ENCODE measurements around the gene TUBA1C.

The TUBA1C gene

DNA sequence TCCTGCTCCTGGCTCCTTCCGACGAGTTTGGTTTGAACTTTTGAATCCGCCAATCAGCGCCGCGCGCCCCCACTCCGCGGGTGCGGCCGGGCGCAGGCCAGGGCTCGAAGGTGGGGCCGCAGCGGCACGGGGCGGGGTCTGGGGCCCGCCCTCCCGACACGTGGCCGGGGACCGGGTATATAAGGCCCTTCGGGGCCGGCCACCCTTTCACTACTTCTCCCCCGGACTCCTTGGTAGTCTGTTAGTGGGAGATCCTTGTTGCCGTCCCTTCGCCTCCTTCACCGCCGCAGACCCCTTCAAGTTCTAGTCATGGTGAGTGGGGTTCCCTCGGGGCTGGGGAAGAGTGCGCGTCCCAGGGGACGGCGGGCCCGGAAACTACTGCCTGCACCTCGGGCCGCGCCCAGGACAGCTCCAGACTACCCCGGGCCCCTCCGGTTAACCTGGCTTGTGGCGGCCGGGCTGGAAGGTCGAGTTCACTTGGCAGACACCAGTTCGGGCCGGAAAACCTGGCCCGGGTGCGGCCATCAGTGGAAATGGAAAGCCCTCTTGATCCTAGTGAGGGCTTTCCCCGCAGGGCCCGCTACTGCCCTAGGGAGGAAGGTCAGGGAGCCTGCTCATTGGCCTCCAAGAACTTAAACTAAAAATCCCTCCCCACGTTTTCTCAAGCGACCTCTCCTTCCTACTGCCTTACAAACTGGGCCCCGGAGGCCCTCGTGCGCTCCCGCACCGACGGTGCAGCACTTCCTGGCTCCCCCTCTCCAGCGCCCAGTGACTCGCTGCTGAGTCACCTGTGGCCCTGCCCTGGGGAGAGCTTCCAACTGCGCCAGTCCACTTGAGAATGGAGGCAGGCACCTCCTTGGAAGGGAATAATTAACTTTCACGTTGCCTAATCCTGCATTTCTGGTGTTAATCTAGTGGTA lies at the start of gene TUBA1C:
TSS of gene TUBA1C (plus strand) at position 210 of the 920 bp plus-strand sequence. CDS start at position 310, 100 bp downstream.
- H3K79me2 ChIP-seq (ENCODE audit: low read length): peaks cover 54% of the 10 kb centered on the region
- peak; percentile 93 for DNase-seq
- H3K4me1 ChIP-seq (ENCODE audit: low read length): peaks cover 14% of the 10 kb centered on the region
- peak within 1 kb of the TSS; percentile 82 for H3K4me2 ChIP-seq (ENCODE audit: low read depth, low read length)
- H3K9ac ChIP-seq (ENCODE audit: low read length): peak within 1 kb of the TSS; percentile 96
- peak within 1 kb of the TSS; percentile 99 for H3K4me3 ChIP-seq (ENCODE audit: low read length)
- TF ChIP-seq EZH2 (optimal IDR thresholded peaks at IDR 0.05; ENCODE audit: low read depth, low read length): no peak
- TF ChIP-seq, protein P1, sequence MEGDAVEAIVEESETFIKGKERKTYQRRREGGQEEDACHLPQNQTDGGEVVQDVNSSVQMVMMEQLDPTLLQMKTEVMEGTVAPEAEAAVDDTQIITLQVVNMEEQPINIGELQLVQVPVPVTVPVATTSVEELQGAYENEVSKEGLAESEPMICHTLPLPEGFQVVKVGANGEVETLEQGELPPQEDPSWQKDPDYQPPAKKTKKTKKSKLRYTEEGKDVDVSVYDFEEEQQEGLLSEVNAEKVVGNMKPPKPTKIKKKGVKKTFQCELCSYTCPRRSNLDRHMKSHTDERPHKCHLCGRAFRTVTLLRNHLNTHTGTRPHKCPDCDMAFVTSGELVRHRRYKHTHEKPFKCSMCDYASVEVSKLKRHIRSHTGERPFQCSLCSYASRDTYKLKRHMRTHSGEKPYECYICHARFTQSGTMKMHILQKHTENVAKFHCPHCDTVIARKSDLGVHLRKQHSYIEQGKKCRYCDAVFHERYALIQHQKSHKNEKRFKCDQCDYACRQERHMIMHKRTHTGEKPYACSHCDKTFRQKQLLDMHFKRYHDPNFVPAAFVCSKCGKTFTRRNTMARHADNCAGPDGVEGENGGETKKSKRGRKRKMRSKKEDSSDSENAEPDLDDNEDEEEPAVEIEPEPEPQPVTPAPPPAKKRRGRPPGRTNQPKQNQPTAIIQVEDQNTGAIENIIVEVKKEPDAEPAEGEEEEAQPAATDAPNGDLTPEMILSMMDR (IDR thresholded peaks at IDR 0.05; ENCODE audit: low read length): 0 out of 2 replicates have a peak, but pooled peaks have one; percentile 10
- H3K27me3 ChIP-seq (replicated peaks; ENCODE audit: insufficient read depth, low read length): no peaks in the 10 kb centered on the region
- H4K20me1 ChIP-seq (ENCODE audit: insufficient read depth, low read length): peaks cover 12% of the 10 kb centered on the region; the same call in 1 of the 2 replicates
- H2AFZ ChIP-seq (ENCODE audit: low read length): peak within 1 kb of the TSS; percentile 81
- no peaks in the 10 kb centered on the region for H3K9me2 ChIP-seq (replicated peaks; ENCODE audit: insufficient read depth, low read length)
- peaks cover 23% of the 10 kb centered on the region for H3F3A ChIP-seq (ENCODE audit: insufficient read depth, low read length)
- H3K27ac ChIP-seq (ENCODE audit: low read length): peak within 1 kb of the TSS; percentile 88
- no peaks in the 10 kb centered on the region for H3K9me3 ChIP-seq (replicated peaks; ENCODE audit: insufficient read depth, low read length)
- H3K36me3 ChIP-seq (replicated peaks; ENCODE audit: insufficient read depth, low read length): peaks cover 8% of the 10 kb centered on the region

- no peak for DNase-seq
- H3K9me3 ChIP-seq (replicated peaks; ENCODE audit: insufficient read depth, low read length): no peaks in the 10 kb centered on the region
- H3K4me3 ChIP-seq (ENCODE audit: low read length): no peak overlapping the region
- TF ChIP-seq EZH2 (optimal IDR thresholded peaks at IDR 0.05; ENCODE audit: low read depth, low read length): no peak
- TF ChIP-seq EZH2phosphoT487 (IDR thresholded peaks at IDR 0.05; ENCODE audit: low read length): no peak
- TF ChIP-seq, protein P1 (IDR thresholded peaks at IDR 0.05; ENCODE audit: low read length): no peak
- H3K9me2 ChIP-seq (replicated peaks; ENCODE audit: insufficient read depth, low read length): no peaks in the 10 kb centered on the region
- H3K4me2 ChIP-seq (ENCODE audit: low read depth, low read length): no peak overlapping the region
- H3K79me2 ChIP-seq (ENCODE audit: low read length): no peaks in the 10 kb centered on the region
- no peaks in the 10 kb centered on the region for H3K27me3 ChIP-seq (replicated peaks; ENCODE audit: insufficient read depth, low read length)
- H4K20me1 ChIP-seq (ENCODE audit: insufficient read depth, low read length): no peaks in the 10 kb centered on the region
- no peaks in the 10 kb centered on the region for H3F3A ChIP-seq (ENCODE audit: insufficient read depth, low read length)
- H3K4me1 ChIP-seq (ENCODE audit: low read length): no peaks in the 10 kb centered on the region
- H3K36me3 ChIP-seq (replicated peaks; ENCODE audit: insufficient read depth, low read length): no peaks in the 10 kb centered on the region
- no peak overlapping the region for H2AFZ ChIP-seq (ENCODE audit: low read length)
- H3K9ac ChIP-seq (ENCODE audit: low read length): no peak overlapping the region
- H3K27ac ChIP-seq (ENCODE audit: low read length): no peak overlapping the region
Measured at GRCh38 chr12:49219417-49220026, 45.4 kb upstream of the TUBA1C start.

- H3K79me2 ChIP-seq (ENCODE audit: low read length): no peaks in the 10 kb centered on the region
Measured at GRCh38 chr12:49220972-49221371, 43.9 kb upstream of the TUBA1C start.

More at GRCh38 chr12:49220972-49221371, 43.9 kb upstream of the TUBA1C start:
- H4K20me1 ChIP-seq (ENCODE audit: insufficient read depth, low read length): no peaks in the 10 kb centered on the region
- no peaks in the 10 kb centered on the region for H3K27me3 ChIP-seq (replicated peaks; ENCODE audit: insufficient read depth, low read length)
- H3K9ac ChIP-seq (ENCODE audit: low read length): no peak overlapping the region
- H3K9me3 ChIP-seq (replicated peaks; ENCODE audit: insufficient read depth, low read length): no peaks in the 10 kb centered on the region
- H3K4me2 ChIP-seq (ENCODE audit: low read depth, low read length): no peak overlapping the region
- no peaks in the 10 kb centered on the region for H3K9me2 ChIP-seq (replicated peaks; ENCODE audit: insufficient read depth, low read length)
- H3K36me3 ChIP-seq (replicated peaks; ENCODE audit: insufficient read depth, low read length): no peaks in the 10 kb centered on the region
- no peaks in the 10 kb centered on the region for H3F3A ChIP-seq (ENCODE audit: insufficient read depth, low read length)
- H2AFZ ChIP-seq (ENCODE audit: low read length): no peak overlapping the region
- no peak overlapping the region for H3K4me3 ChIP-seq (ENCODE audit: low read length)
- TF ChIP-seq EZH2 (optimal IDR thresholded peaks at IDR 0.05; ENCODE audit: low read depth, low read length) (no peak), EZH2phosphoT487 (IDR thresholded peaks at IDR 0.05; ENCODE audit: low read length) (no peak)
- TF ChIP-seq, protein P1 (IDR thresholded peaks at IDR 0.05; ENCODE audit: low read length): no peak
- H3K4me1 ChIP-seq (ENCODE audit: low read length): no peaks in the 10 kb centered on the region
- H3K27ac ChIP-seq (ENCODE audit: low read length): no peak overlapping the region
- no peak for DNase-seq
